ENCODE results near the gene FREM2.

The FREM2 gene

GRCh38 chr13:38830442-38831045 is 143.7 kb downstream of the FREM2 start:
- no peak for DNase-seq

GRCh38 chr13:38844581-38844980 is 157.7 kb downstream of the FREM2 start:
- DNase-seq, result no peak

GRCh38 chr13:38848360-38848759 is 161.5 kb downstream of the FREM2 start:
- no peak for DNase-seq

- no peak for DNase-seq
Measured at GRCh38 chr13:38849315-38849714, 162.4 kb downstream of the FREM2 start.

- no peak for DNase-seq
Measured at GRCh38 chr13:38850868-38851626, 164.2 kb downstream of the FREM2 start.

GRCh38 chr13:38854226-38854625 is 167.3 kb downstream of the FREM2 start:
- no peak for DNase-seq

GRCh38 chr13:38856065-38856464 is 169.2 kb downstream of the FREM2 start:
- DNase-seq, result no peak

GRCh38 chr13:38862443-38862842 is 175.6 kb downstream of the FREM2 start:
- DNase-seq, result no peak

GRCh38 chr13:38863536-38863935 is 176.7 kb downstream of the FREM2 start:
- DNase-seq, result no peak

- DNase-seq, result no peak
Measured at GRCh38 chr13:38866649-38867048, 179.8 kb downstream of the FREM2 start.

GRCh38 chr13:38868399-38868798 is 181.5 kb downstream of the FREM2 start:
- no peak for DNase-seq

GRCh38 chr13:38868870-38869269 is 182.0 kb downstream of the FREM2 start:
- DNase-seq, result no peak

- DNase-seq, result no peak
Measured at GRCh38 chr13:38871275-38871674, 184.4 kb downstream of the FREM2 start.

- DNase-seq, result peak; percentile 41
Measured at GRCh38 chr13:38872693-38873092, 185.8 kb downstream of the FREM2 start.

- DNase-seq, result no peak
Measured at GRCh38 chr13:38875186-38875875, 188.5 kb downstream of the FREM2 start.

GRCh38 chr13:38879278-38879677 is 192.4 kb downstream of the FREM2 start:
- DNase-seq, result no peak

- DNase-seq, result no peak
Measured at GRCh38 chr13:38879786-38880185, 192.9 kb downstream of the FREM2 start.

- DNase-seq, result no peak
Measured at GRCh38 chr13:38880397-38880796, 193.5 kb downstream of the FREM2 start.

GRCh38 chr13:38883783-38884182 is 196.9 kb downstream of the FREM2 start:
- no peak for DNase-seq

GRCh38 chr13:38888309-38888708 is 201.4 kb downstream of the FREM2 start:
- DNase-seq, result no peak

- no peak for DNase-seq
Measured at GRCh38 chr13:38895075-38895474, 208.2 kb downstream of the FREM2 start.

GRCh38 chr13:38897521-38897920 is 210.6 kb downstream of the FREM2 start:
- no peak for DNase-seq

GRCh38 chr13:38898481-38898880 is 211.6 kb downstream of the FREM2 start:
- no peak for DNase-seq

- DNase-seq, result no peak
Measured at GRCh38 chr13:38899571-38899970, 212.7 kb downstream of the FREM2 start.

Data from activated naive CD4-positive, alpha-beta T cell treated with anti-CD3 and anti-CD28 coated beads, Interleukin-2, amount 50 U/mL, for 16 hours (primary cell).